SK-N-SH treated with all-trans-retinoic acid at 6 μM for 48 hours (cell line): Measurements from ENCODE around the gene USP24.

Source experiments
- ATAC-seq: fragments of 200-7000 bp; cut with Tn5 transposase; 3 replicates; pipeline ENCODE4 v1.9.1; 2020; ENCODE audit warnings: mild to moderate bottlenecking, moderate library complexity
- ARNTL ChIP-seq: fragments of 450-650 bp; formaldehyde crosslinking; IDR thresholded peaks from 2 replicates; pipeline ENCODE4 v1.5.0; 2020; ENCODE audit warnings: low read depth, mild to moderate bottlenecking, moderate library complexity, borderline replicate concordance
- BACH2 ChIP-seq: fragments of 250-450 bp; sonication (Bioruptor Pico); IDR thresholded peaks from 2 replicates; pipeline ENCODE4 v1.9.0; 2021; ENCODE audit warnings: mild to moderate bottlenecking, borderline replicate concordance
- CSDC2 ChIP-seq: fragments of 250-450 bp; sonication (Bioruptor Pico); IDR thresholded peaks from 2 replicates; pipeline ENCODE4 v1.5.0; 2020; ENCODE audit warnings: mild to moderate bottlenecking, moderate library complexity
- ESRRG ChIP-seq: fragments of 250-450 bp; sonication (Bioruptor Pico); IDR thresholded peaks from 2 replicates; pipeline ENCODE4 v1.6.1; 2021; ENCODE audit warnings: mild to moderate bottlenecking
- GLIS3 ChIP-seq: fragments of 250-450 bp; sonication (Bioruptor Pico); IDR thresholded peaks from 2 replicates; pipeline ENCODE4 v1.5.0; 2020; ENCODE audit warnings: mild to moderate bottlenecking, moderate library complexity
- ISL1 ChIP-seq: fragments of 250-450 bp; sonication (Bioruptor Pico); IDR thresholded peaks from 2 replicates; pipeline ENCODE4 v2.1.2; 2022; ENCODE audit warnings: mild to moderate bottlenecking, moderate library complexity
- OSR1 ChIP-seq: fragments of 250-450 bp; sonication (Bioruptor Pico); IDR thresholded peaks from 2 replicates; pipeline ENCODE4 v1.8.0; 2022; ENCODE audit warnings: moderate library complexity, mild to moderate bottlenecking, inconsistent platforms
- PPARA ChIP-seq: fragments of 250-450 bp; sonication (Bioruptor Pico); IDR thresholded peaks from 2 replicates; pipeline ENCODE4 v1.5.0; 2020; ENCODE audit warnings: mild to moderate bottlenecking, borderline replicate concordance
- RARB ChIP-seq: fragments of 250-450 bp; sonication (Bioruptor Pico); IDR thresholded peaks from 2 replicates; pipeline ENCODE4 v1.8.0; 2021; ENCODE audit warnings: mild to moderate bottlenecking, moderate library complexity
- SNAI2 ChIP-seq: fragments of 250-450 bp; sonication (Bioruptor Pico); IDR thresholded peaks from 2 replicates; pipeline ENCODE4 v1.5.0; 2020; ENCODE audit warnings: mild to moderate bottlenecking, moderate library complexity
- TOX ChIP-seq: fragments of 250-450 bp; sonication (Bioruptor Pico); IDR thresholded peaks from 2 replicates; pipeline ENCODE4 v1.8.0; 2021; ENCODE audit warnings: mild to moderate bottlenecking, moderate library complexity, borderline replicate concordance
- ZC3H10 ChIP-seq: fragments of 250-450 bp; sonication (Bioruptor Pico); IDR thresholded peaks from 2 replicates; pipeline ENCODE4 v1.5.1; 2021; ENCODE audit warnings: mild to moderate bottlenecking, moderate library complexity
- ZFP3 ChIP-seq: fragments of 250-450 bp; sonication (Bioruptor Pico); IDR thresholded peaks from 2 replicates; pipeline ENCODE4 v1.5.0; 2020; ENCODE audit warnings: mild to moderate bottlenecking, moderate library complexity
- ZFP30 ChIP-seq: fragments of 450-650 bp; formaldehyde crosslinking; IDR thresholded peaks from 2 replicates; pipeline ENCODE4 v1.5.0; 2022; ENCODE audit warnings: mild to moderate bottlenecking, moderate library complexity
- ZNF565 ChIP-seq: fragments of 450-650 bp; formaldehyde crosslinking; conservative IDR thresholded peaks from 2 replicates; pipeline ENCODE4 v1.5.0; 2020; ENCODE audit warnings: low read depth, mild to moderate bottlenecking, moderate library complexity
- ZNF70 ChIP-seq: fragments of 450-650 bp; formaldehyde crosslinking; IDR thresholded peaks from 2 replicates; pipeline ENCODE4 v1.5.0; 2020; ENCODE audit warnings: mild to moderate bottlenecking, moderate library complexity
- ZNF8 ChIP-seq: fragments of 450-650 bp; formaldehyde crosslinking; IDR thresholded peaks from 2 replicates; pipeline ENCODE4 v1.5.0; 2020; ENCODE audit warnings: mild to moderate bottlenecking, moderate library complexity
- TF ChIP-seq, protein P1 (sequence below): fragments of 250-450 bp; sonication (Bioruptor Pico); IDR thresholded peaks from 2 replicates; pipeline ENCODE4 v1.5.1; 2021; ENCODE audit warnings: mild to moderate bottlenecking, moderate library complexity
- TF ChIP-seq, protein P2 (sequence below): fragments of 250-450 bp; sonication (Bioruptor Pico); IDR thresholded peaks from 2 replicates; pipeline ENCODE4 v1.5.0; 2020; ENCODE audit warnings: mild to moderate bottlenecking, moderate library complexity
- TF ChIP-seq, protein P3 (sequence below): fragments of 250-450 bp; sonication (Bioruptor Pico); IDR thresholded peaks from 2 replicates; pipeline ENCODE4 v1.5.1; 2020; ENCODE audit warnings: low read depth, mild to moderate bottlenecking, moderate library complexity
- TF ChIP-seq, protein P4 (sequence below): fragments of 250-450 bp; sonication (Bioruptor Pico); IDR thresholded peaks from 2 replicates; pipeline ENCODE4 v1.8.0; 2020; ENCODE audit warnings: mild to moderate bottlenecking, moderate library complexity, borderline replicate concordance
- TF ChIP-seq, protein P5 (sequence below): fragments of 250-450 bp; sonication (Bioruptor Pico); IDR thresholded peaks from 2 replicates; pipeline ENCODE4 v1.8.0; 2021; ENCODE audit warnings: low read depth, mild to moderate bottlenecking, moderate library complexity, borderline replicate concordance

USP24 gene

DNA sequence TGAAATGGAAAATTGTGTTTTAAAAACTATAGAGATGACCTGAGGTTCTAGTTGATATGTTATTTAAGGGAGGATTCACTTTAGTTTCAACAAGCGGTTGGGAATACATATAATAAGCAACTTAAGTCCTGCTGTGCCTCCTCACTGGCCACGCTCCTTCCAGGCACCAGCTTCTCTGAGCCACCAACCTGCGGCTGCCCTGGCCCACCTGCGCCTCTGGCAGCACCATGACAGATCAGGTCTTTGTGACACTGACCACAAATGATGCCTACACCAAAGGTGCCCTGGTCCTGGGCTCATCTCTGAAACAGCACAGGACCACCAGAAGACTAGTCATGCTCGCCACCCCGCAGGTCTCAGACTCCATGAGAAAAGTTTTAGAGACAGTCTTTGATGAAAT, 7.0 kb upstream of the USP24 start (continued):
- no peak for TF ChIP-seq ZNF565
- TF ChIP-seq, protein P1, sequence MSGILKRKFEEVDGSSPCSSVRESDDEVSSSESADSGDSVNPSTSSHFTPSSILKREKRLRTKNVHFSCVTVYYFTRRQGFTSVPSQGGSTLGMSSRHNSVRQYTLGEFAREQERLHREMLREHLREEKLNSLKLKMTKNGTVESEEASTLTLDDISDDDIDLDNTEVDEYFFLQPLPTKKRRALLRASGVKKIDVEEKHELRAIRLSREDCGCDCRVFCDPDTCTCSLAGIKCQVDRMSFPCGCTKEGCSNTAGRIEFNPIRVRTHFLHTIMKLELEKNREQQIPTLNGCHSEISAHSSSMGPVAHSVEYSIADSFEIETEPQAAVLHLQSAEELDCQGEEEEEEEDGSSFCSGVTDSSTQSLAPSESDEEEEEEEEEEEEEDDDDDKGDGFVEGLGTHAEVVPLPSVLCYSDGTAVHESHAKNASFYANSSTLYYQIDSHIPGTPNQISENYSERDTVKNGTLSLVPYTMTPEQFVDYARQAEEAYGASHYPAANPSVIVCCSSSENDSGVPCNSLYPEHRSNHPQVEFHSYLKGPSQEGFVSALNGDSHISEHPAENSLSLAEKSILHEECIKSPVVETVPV (CRISPR knock-in tag) = no peak
- TF ChIP-seq ZNF8 (CRISPR knock-in tag) = no peak
- no peak for TF ChIP-seq PPARA (CRISPR knock-in tag)

DNA sequence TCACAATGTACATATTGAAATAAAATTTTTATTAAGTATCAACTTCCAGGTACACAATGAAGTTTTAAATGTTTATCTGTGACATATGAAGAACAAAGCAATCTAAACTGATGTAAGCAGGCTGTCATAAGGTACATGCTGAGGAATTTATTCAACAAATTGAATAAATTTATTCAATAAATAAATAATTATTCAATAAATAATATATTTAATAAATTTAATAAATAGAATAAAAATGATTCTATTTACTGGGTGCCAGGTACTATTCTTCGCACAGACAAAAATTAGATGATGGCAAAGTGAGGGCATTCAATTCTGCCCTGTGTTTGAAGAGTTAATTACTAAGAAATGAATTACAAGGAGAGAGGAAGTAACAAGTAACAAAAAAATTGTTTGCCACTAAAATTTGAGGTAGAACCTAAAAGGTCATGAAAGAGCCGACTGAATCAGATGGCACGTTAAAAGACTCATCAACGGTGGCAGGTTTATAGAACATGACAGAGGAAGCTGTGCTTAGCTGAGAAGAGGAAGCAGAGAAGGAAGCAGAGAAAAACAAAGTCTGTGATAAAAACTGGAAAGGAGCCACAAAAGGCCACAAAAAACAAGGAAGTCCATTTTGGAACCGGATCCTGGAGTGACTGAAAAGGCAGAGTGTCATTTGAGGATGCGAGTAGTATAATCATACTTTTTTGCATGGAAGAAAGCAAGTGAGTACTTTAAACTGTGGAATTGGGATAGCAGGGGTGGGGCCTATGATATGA, 2.2 kb upstream of the USP24 start:
- no peak for TF ChIP-seq CSDC2 (CRISPR knock-in tag)
- TF ChIP-seq PPARA (CRISPR knock-in tag) = no peak
- TF ChIP-seq, protein P2, sequence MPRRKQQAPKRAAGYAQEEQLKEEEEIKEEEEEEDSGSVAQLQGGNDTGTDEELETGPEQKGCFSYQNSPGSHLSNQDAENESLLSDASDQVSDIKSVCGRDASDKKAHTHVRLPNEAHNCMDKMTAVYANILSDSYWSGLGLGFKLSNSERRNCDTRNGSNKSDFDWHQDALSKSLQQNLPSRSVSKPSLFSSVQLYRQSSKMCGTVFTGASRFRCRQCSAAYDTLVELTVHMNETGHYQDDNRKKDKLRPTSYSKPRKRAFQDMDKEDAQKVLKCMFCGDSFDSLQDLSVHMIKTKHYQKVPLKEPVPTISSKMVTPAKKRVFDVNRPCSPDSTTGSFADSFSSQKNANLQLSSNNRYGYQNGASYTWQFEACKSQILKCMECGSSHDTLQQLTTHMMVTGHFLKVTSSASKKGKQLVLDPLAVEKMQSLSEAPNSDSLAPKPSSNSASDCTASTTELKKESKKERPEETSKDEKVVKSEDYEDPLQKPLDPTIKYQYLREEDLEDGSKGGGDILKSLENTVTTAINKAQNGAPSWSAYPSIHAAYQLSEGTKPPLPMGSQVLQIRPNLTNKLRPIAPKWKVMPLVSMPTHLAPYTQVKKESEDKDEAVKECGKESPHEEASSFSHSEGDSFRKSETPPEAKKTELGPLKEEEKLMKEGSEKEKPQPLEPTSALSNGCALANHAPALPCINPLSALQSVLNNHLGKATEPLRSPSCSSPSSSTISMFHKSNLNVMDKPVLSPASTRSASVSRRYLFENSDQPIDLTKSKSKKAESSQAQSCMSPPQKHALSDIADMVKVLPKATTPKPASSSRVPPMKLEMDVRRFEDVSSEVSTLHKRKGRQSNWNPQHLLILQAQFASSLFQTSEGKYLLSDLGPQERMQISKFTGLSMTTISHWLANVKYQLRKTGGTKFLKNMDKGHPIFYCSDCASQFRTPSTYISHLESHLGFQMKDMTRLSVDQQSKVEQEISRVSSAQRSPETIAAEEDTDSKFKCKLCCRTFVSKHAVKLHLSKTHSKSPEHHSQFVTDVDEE (CRISPR knock-in tag) = no peak
- TF ChIP-seq BACH2 = no peak
- TF ChIP-seq TOX (CRISPR knock-in tag) = no peak
- TF ChIP-seq ISL1 (CRISPR knock-in tag) = no peak
- no peak for TF ChIP-seq ZFP30
- TF ChIP-seq ARNTL (CRISPR knock-in tag) = no peak
- no peak for TF ChIP-seq SNAI2 (CRISPR knock-in tag)
- TF ChIP-seq, protein P3, sequence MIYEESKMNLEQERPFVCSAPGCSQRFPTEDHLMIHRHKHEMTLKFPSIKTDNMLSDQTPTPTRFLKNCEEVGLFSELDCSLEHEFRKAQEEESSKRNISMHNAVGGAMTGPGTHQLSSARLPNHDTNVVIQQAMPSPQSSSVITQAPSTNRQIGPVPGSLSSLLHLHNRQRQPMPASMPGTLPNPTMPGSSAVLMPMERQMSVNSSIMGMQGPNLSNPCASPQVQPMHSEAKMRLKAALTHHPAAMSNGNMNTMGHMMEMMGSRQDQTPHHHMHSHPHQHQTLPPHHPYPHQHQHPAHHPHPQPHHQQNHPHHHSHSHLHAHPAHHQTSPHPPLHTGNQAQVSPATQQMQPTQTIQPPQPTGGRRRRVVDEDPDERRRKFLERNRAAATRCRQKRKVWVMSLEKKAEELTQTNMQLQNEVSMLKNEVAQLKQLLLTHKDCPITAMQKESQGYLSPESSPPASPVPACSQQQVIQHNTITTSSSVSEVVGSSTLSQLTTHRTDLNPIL (CRISPR knock-in tag) = no peak
- no peak for TF ChIP-seq ZC3H10 (CRISPR knock-in tag)
- TF ChIP-seq, protein P4, sequence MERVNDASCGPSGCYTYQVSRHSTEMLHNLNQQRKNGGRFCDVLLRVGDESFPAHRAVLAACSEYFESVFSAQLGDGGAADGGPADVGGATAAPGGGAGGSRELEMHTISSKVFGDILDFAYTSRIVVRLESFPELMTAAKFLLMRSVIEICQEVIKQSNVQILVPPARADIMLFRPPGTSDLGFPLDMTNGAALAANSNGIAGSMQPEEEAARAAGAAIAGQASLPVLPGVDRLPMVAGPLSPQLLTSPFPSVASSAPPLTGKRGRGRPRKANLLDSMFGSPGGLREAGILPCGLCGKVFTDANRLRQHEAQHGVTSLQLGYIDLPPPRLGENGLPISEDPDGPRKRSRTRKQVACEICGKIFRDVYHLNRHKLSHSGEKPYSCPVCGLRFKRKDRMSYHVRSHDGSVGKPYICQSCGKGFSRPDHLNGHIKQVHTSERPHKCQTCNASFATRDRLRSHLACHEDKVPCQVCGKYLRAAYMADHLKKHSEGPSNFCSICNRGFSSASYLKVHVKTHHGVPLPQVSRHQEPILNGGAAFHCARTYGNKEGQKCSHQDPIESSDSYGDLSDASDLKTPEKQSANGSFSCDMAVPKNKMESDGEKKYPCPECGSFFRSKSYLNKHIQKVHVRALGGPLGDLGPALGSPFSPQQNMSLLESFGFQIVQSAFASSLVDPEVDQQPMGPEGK = no peak
- TF ChIP-seq ZNF565 = no peak
- TF ChIP-seq, protein P5, sequence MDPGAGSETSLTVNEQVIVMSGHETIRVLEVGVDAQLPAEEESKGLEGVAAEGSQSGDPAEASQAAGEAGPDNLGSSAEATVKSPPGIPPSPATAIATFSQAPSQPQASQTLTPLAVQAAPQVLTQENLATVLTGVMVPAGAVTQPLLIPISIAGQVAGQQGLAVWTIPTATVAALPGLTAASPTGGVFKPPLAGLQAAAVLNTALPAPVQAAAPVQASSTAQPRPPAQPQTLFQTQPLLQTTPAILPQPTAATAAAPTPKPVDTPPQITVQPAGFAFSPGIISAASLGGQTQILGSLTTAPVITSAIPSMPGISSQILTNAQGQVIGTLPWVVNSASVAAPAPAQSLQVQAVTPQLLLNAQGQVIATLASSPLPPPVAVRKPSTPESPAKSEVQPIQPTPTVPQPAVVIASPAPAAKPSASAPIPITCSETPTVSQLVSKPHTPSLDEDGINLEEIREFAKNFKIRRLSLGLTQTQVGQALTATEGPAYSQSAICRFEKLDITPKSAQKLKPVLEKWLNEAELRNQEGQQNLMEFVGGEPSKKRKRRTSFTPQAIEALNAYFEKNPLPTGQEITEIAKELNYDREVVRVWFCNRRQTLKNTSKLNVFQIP (CRISPR knock-in tag) = no peak
- TF ChIP-seq OSR1 (CRISPR knock-in tag) = no peak
- TF ChIP-seq ESRRG (CRISPR knock-in tag) = no peak
- no peak for TF ChIP-seq ZNF70 (CRISPR knock-in tag)
- no peak for ATAC-seq

DNA sequence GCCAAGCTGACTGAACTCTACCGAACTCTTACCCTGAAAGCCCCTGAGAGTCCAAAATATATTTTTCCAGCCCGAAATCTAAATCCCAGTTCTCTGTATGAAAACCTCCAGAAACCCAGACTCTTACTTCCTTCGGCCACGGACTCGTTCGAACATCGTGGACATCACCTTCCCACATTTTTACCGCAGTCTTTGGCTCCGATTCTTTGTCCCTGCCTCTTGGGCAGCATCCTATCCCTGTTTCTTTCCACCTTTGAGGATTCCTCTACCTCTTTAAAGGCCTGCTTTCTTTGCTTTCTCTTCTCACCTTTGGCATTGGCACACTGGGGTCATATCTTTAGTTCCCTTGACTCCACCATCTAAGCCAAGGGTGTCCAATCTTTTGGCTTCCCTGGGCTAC, 932 bp upstream of the USP24 start:
- TF ChIP-seq ZFP3 (CRISPR knock-in tag) (no peak), PPARA (CRISPR knock-in tag) (no peak), GLIS3 (CRISPR knock-in tag) (no peak), ESRRG (CRISPR knock-in tag) (no peak), ZFP30 (no peak), ARNTL (CRISPR knock-in tag) (no peak), RARB (CRISPR knock-in tag) (no peak)
- no peak for ATAC-seq
